Caco-2 (cell line): Measurements from ENCODE around the gene BIRC5. TPM values are rescaled to one million over a fixed set of nuclear protein-coding genes. Genes with fewer than 3 reads are reported as not detected.

Source experiments
- BruUV-seq: library from RNA; stranded (reverse); fragments of 400-500 nt; replicated peaks from 2 replicates; lab custom pipeline; 2021; lab: Mats Ljungman, UMichigan
- CTCF ChIA-PET: fragments of 300-600 bp; sonication (Branson Sonifier 250); formaldehyde crosslinking; loops from one replicate; lab custom pipeline; 2022; ENCODE audit warnings: antibody characterized with exemption; lab: Charles Lee
- POLR2A ChIA-PET: fragments of 300-600 bp; sonication (Branson Sonifier 250); formaldehyde crosslinking; loops from one replicate; lab custom pipeline; 2022; ENCODE audit warnings: antibody characterized with exemption; lab: Charles Lee
- DNase-seq, 2 experiments: peaks; one replicate each; pipeline versions ENCODE4 v3.0.0 to v3.0.0-alpha.2; 2020 to 2022
- H3K27me3 ChIP-seq: replicated peaks from 2 replicates; pipeline ENCODE4 v1.6.0; 2011; ENCODE audit warnings: low read length; ENCODE audit not compliant: control insufficient read depth, insufficient read depth
- H3K36me3 ChIP-seq: 2 replicates; pipeline ENCODE4 v1.5.1; 2011; ENCODE audit warnings: low read length; ENCODE audit not compliant: control insufficient read depth, insufficient read depth
- H3K4me1 ChIP-seq: fragments of 250-450 bp; sonication (Bioruptor Pico); 2 replicates; pipeline ENCODE4 v1.5.1; 2020; ENCODE audit warnings: mild to moderate bottlenecking
- H3K4me3 ChIP-seq: 2 replicates; pipeline ENCODE4 v1.5.1; 2011; ENCODE audit warnings: low read depth, mild to moderate bottlenecking, control low read depth, low read length
- H3K9me3 ChIP-seq: fragments of 250-450 bp; sonication (Bioruptor Pico); 2 replicates; pipeline ENCODE4 v1.5.1; 2020; ENCODE audit warnings: mild to moderate bottlenecking, moderate library complexity
- H3K27ac Mint-ChIP-seq: one replicate; pipeline ENCODE4 v1.8.0; 2022; ENCODE audit warnings: mixed read lengths; ENCODE audit not compliant: unreplicated experiment
- H3K27me3 Mint-ChIP-seq: one replicate; pipeline ENCODE4 v1.8.0; 2022; ENCODE audit warnings: mixed read lengths; ENCODE audit not compliant: insufficient read depth, unreplicated experiment
- H3K36me3 Mint-ChIP-seq: one replicate; pipeline ENCODE4 v1.8.0; 2022; ENCODE audit warnings: mild to moderate bottlenecking, mixed read lengths; ENCODE audit not compliant: insufficient read depth, unreplicated experiment
- H3K4me1 Mint-ChIP-seq: one replicate; pipeline ENCODE4 v1.8.0; 2022; ENCODE audit warnings: low read depth, mixed read lengths; ENCODE audit not compliant: unreplicated experiment
- H3K4me3 Mint-ChIP-seq: one replicate; pipeline ENCODE4 v1.8.0; 2022; ENCODE audit warnings: mild to moderate bottlenecking, moderate library complexity, mixed read lengths; ENCODE audit not compliant: unreplicated experiment
- H3K9me3 Mint-ChIP-seq: one replicate; pipeline ENCODE4 v1.8.0; 2022; ENCODE audit warnings: mixed read lengths; ENCODE audit not compliant: unreplicated experiment
- CTCF ChIP-seq, 2 experiments: fragments of 200-600 bp in 1 of 2; IDR thresholded peaks; 1 replicate in 1 of 2; 2 replicates in 1 of 2; pipeline versions ENCODE4 v1.5.1 to v1.8.0; 2011 to 2022; ENCODE audit warnings: antibody characterized with exemption in 1 of 2, control low read depth in 1 of 2, inconsistent platforms in 1 of 2, low read depth in 1 of 2, low read length in 1 of 2, mild to moderate bottlenecking in 1 of 2, moderate library complexity in 1 of 2; ENCODE audit not compliant: insufficient read depth in 1 of 2, severe bottlenecking in 1 of 2, unreplicated experiment in 1 of 2
- intact Hi-C: fragments of 100-400 bp; cut with micrococcal nuclease; formaldehyde crosslinking; loops from one replicate; pipeline ENCODE4 v1.10.0; 2022; ENCODE audit not compliant: unreplicated experiment
- total RNA-seq: library from RNA; stranded (reverse); gene quantifications from 2 replicates; pipeline ENCODE4 v1.2.3, GENCODE V29; 2022

BIRC5 gene
- total RNA-seq, 1 experiment from 2014 or later, result 88.8 TPM

GRCh38 chr17:78210111-78210510, 3.9 kb upstream of the BIRC5 start:
- H3K27ac Mint-ChIP-seq, result no peak overlapping the region
- no peaks in the 10 kb centered on the region for H3K9me3 Mint-ChIP-seq
- Histone ChIP-seq H3K4me1 (no peaks in the 10 kb centered on the region), H3K9me3 (no peaks in the 10 kb centered on the region), H3K36me3 (no peaks in the 10 kb centered on the region; the same call in none of the 2 replicates), H3K4me3 (no peak overlapping the region), H3K27me3 (no peaks in the 10 kb centered on the region)
- no peak for DNase-seq
- H3K4me1 Mint-ChIP-seq, result no peaks in the 10 kb centered on the region
- intact Hi-C loops, result no loop called here
- H3K36me3 Mint-ChIP-seq, result peaks cover 12% of the 10 kb centered on the region
- no TSS peak for BruUV-seq
- H3K4me3 Mint-ChIP-seq, result no peak overlapping the region
- CTCF ChIA-PET, result no interaction called here
- POLR2A ChIA-PET, result no interaction called here
- no peaks in the 10 kb centered on the region for H3K27me3 Mint-ChIP-seq
- TF ChIP-seq CTCF (IDR thresholded peaks at IDR 0.05; ENCODE audit: insufficient read depth in 1 of 2, low read depth in 1 of 2, low read length in 1 of 2, severe bottlenecking in 1 of 2, unreplicated experiment in 1 of 2), result no peak

- DNase-seq, result no peak
- POLR2A ChIA-PET, result no interaction called here
- peaks cover 17% of the 10 kb centered on the region for H3K36me3 Mint-ChIP-seq
- intact Hi-C loops, result no loop called here
- CTCF ChIA-PET, result no interaction called here
- H3K9me3 ChIP-seq, result no peaks in the 10 kb centered on the region
- no peaks in the 10 kb centered on the region for H3K4me1 Mint-ChIP-seq
- H3K4me3 Mint-ChIP-seq, result no peak overlapping the region
- no peak for TF ChIP-seq CTCF (IDR thresholded peaks at IDR 0.05; ENCODE audit: insufficient read depth in 1 of 2, low read depth in 1 of 2, low read length in 1 of 2, severe bottlenecking in 1 of 2, unreplicated experiment in 1 of 2)
- H3K36me3 ChIP-seq, result no peaks in the 10 kb centered on the region; the same call in none of the 2 replicates
- no peak overlapping the region for H3K4me3 ChIP-seq
- H3K27ac Mint-ChIP-seq, result no peak overlapping the region
- no peaks in the 10 kb centered on the region for H3K27me3 ChIP-seq
- H3K27me3 Mint-ChIP-seq, result no peaks in the 10 kb centered on the region
- no TSS peak for BruUV-seq
- H3K4me1 ChIP-seq, result no peaks in the 10 kb centered on the region
- H3K9me3 Mint-ChIP-seq, result no peaks in the 10 kb centered on the region
These were observed 3.0 kb upstream of the BIRC5 start for GRCh38 chr17:78211032-78211431.

GRCh38 chr17:78214706-78215061, 631 bp downstream of the BIRC5 start:
- ChIA-PET POLR2A (no interaction called here), CTCF (interaction anchor here (1.8 kb wide), 1 partner anchor 28 kb away, joined by 14 read pairs; the partner anchor contains the start of genes AFMID and TK1)
- H3K36me3 ChIP-seq, result peaks cover 3% of the 10 kb centered on the region
- Mint-ChIP-seq H3K36me3 (peaks cover 49% of the 10 kb centered on the region), H3K4me1 (no peaks in the 10 kb centered on the region), H3K27ac (peak overlapping the region; percentile 95), H3K9me3 (no peaks in the 10 kb centered on the region), H3K4me3 (peak overlapping the region; percentile 94), H3K27me3 (no peaks in the 10 kb centered on the region)
- no peaks in the 10 kb centered on the region for H3K9me3 ChIP-seq
- no peaks in the 10 kb centered on the region for H3K4me1 ChIP-seq
- intact Hi-C loops, result no loop called here
- H3K4me3 ChIP-seq, result peak overlapping the region; percentile 69
- DNase-seq, result no peak
- BruUV-seq, result no TSS peak
- H3K27me3 ChIP-seq, result no peaks in the 10 kb centered on the region
- no peak for TF ChIP-seq CTCF (IDR thresholded peaks at IDR 0.05; ENCODE audit: insufficient read depth in 1 of 2, low read depth in 1 of 2, low read length in 1 of 2, severe bottlenecking in 1 of 2, unreplicated experiment in 1 of 2)
